ENCODE measurements around the gene SLK.

The SLK gene

DNA sequence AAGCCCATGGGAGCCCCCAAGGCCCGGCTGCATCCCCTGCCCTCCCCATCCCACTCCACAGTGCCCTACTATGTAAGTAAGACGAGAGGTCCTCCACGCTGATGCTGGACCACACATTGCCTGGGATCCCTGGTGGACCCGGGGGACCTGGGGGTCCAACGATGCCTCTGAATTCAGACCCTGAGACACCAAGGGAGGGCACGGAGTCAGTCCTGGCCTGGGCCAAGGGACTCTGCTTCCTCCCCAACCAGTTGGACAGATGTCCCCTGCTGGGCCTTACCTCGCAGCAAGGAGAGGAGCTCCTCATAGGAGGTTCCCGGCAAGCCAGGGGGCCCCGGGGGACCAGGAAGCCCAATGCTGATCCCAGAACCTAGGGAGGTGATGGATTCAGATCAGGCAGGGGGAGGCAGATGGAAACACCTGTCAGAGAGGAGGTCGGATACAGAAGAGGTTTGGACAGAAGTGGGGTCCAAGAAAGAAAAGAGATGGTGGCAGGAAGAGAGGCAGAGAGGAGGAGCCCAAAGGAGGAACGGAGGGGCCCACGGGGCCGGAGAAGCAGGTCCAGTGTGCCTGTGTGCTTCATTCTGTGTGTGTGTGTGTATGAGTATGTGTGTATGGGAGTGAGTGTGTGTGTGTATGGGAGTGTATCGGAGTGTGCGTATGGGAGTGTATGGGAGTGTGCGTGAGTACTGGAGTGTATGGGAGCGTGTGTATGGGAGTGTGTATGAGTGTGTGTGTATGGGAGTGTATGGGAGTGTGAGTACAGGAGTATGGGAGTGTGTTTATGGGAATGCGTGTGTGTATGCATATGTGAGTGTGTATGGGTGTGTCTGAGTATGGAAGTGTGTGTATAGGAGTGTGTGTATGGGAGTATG is 68.5 kb downstream of the SLK start:
- no peak for DNase-seq

GRCh38 chr10:104036069-104036384 is 69.1 kb downstream of the SLK start:
- DNase-seq: no peak

DNA sequence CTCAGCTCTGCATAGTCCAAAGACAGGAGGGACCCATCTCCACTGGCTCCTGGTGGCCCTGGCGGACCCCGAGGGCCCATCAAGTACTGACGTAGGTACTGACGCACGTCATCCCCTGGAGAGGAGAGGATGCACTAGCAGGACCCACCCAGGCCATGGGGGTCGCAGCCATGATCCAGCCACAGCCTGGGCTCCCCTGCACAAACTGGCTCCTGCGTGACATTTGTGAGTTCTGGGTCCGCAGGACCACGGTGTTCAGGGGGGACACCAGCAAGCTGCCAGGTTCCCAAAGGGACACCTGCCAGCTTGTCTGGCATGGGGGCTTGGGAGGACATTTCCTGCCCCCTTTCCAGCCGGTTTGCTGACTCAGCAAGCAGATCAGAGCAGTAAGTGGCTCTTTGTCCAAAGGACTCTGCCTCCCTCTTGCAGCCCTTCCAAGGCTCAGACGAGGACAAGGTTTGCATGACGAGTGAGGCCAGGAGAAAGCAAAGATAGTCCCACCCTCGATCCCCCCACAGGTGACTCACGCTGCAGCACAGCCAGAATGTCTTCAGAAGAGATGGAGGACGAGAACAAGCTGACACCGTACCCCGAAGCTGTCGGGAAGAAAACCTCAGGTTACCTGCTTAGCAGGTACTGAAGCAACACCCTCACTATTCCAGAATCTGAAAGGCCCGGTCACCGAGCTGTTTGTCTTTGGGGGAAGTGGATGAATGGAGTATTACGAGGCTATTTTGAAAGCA is 69.7 kb downstream of the SLK start:
- DNase-seq: no peak

DNA sequence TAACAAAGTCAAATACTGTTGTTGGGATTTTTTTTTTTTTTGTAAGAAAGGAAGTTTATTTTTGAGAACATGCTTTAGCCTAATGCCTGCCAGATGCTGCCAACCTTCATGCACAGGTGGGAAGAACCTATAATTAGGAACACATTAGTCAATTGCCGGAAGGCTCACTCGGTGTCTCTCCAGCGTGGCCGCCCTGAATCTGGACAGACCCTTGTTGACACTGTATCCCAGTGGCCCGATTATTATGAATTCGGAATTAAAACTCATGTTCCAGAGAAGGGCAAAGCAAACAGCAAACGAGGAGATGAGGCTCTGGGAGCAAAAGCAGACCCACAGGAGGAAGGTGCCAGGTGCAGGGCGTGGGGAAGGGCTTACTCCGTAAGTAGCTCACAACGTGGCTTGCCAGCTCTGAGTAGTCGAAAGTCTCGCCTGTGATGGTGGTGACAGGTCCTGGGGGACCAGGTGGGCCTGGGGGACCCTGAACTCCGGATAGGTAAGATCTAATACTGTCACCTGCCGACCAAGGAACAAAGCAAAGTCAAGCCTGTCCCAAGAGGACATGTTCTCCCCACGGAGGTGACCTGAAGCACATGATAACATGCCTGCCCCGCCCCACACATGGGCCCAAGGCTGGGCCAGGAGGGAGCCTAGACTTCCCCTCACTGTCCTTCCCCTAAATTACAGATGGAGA is 70.5 kb downstream of the SLK start:
- no peak for DNase-seq

GRCh38 chr10:104038537-104038936 is 71.6 kb downstream of the SLK start:
- no peak for DNase-seq

DNA sequence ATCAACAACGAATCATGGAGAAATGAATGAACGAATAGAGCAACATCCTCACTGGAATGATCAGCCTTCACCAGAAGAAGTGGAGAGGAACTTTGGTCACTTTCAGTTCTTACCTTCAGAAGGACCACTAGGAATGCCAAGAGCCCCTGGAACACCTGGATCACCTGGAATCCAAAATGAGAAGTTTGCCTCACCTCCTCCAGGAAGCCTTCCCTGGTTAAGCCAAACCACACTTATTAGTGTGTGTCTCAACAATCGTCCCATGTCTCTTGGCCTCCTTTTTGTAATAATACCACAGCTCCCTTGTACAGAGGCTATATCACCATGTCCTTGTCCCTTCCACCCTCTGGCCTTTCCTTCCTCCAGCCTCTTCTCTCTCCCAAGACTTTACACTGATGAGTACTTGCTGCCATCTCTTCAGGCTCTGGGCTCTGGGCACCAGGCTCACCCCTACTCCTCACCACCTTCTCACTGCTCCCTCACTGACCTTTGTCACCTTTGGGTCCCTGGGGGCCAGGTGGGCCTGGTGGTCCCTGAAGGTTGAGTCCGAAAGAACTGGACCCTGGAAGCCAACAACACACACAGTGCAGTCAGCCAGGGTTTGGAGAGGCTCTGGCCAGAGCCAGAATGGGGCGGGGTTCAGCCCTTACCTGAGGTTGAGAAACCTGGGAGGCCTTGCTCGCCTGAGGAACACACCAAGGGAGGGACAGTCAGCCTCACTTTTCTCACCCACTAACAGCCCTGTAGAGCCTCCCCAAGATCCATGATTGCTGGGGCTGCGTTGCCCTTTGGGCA is 72.2 kb downstream of the SLK start:
- DNase-seq: no peak

DNA sequence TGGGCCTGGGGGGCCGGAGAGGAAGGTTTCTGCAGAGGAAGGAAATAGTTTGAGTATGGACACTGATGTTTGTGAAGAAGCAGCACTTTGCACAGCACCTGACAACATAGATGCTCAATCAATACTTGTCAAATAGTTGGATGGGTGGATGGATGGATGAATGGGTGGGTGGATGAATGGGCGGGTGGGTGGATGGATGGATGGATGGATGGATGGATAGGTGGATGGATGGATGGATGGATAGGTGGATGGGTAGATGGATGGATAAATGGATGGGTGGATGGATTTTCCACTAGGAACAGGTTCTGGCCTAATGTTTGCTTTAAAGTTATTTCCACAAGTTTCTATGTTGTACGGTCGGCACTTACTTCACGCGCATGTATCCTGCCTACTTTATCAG is 73.4 kb downstream of the SLK start:
- DNase-seq: no peak

DNA sequence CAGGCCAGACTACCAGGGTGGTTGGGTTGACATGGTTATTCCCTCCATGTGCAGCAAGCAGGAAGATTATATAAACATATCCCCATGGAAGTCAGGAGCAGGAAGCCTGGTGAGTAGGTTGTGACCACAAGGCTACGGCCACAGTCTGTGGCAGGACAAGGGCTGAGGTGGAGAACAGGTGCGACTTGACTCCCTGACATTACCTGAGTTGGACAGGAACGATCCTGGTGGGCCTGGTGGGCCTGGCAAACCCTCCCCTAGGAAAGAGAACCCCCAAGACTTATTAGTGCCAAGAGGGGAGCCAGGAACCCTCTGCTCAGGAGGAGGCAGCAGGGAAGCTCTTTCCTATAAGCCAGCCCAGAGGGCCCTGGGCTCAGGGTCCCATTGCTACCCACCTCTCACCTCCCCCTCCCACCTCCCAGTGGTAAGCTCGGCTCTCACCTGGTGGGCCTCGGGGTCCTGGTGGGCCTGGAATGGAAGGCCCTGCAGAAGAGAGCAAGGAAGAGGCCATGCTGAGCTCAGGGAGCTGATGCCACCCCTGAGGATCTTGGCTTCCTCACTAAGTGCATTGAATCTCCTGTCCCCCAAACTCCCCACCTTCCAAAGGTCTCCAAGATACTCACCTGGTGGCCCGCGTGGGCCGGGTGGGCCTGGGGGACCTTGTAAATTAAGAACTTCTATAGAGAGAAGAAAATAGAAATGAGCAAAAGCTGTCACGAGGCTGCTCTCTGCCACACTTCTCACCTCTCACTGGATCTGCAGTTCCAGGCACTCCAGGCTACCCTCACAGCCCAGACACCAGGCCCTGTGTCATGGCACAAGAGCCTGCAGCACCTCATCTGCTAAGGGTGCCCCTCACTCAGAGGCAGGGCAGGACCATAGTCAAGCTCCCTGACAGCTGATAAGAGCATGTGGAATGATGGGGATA is 74.2 kb downstream of the SLK start:
- DNase-seq: no peak

GRCh38 chr10:104041891-104042535 is 75.1 kb downstream of the SLK start:
- DNase-seq: no peak

DNA sequence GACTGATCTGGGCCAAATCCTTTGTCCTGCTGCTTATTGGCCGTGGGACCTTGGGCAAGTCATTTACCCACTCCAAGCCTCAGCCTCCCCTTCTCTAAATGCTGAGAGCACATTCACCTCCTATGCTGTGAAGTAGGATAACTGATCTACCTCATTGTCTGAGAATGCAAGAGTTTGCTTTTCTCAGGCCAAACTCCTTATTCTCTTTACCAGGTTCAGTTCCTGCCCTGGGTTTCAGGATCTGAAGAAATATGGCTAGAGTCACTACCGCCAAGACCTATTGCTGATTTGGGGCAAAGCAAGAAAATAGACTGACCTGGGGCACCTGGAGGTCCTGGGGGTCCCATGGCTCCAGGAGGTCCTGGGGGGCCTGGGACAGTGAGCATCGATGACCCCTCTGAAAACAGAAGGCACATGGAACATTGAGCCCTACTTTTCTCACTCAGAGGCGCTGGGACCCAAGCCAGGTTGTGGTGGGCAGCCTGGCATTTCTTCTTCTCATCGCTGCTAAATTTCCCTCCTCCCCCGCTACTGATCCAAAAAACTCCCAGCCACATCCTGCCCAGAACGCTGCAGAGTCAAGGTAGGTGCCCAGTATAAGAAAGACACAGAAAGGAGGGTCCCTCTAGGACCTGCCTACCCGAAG is 76.4 kb downstream of the SLK start:
- DNase-seq: no peak

GRCh38 chr10:104043854-104044253 is 76.9 kb downstream of the SLK start:
- DNase-seq: no peak

DNA sequence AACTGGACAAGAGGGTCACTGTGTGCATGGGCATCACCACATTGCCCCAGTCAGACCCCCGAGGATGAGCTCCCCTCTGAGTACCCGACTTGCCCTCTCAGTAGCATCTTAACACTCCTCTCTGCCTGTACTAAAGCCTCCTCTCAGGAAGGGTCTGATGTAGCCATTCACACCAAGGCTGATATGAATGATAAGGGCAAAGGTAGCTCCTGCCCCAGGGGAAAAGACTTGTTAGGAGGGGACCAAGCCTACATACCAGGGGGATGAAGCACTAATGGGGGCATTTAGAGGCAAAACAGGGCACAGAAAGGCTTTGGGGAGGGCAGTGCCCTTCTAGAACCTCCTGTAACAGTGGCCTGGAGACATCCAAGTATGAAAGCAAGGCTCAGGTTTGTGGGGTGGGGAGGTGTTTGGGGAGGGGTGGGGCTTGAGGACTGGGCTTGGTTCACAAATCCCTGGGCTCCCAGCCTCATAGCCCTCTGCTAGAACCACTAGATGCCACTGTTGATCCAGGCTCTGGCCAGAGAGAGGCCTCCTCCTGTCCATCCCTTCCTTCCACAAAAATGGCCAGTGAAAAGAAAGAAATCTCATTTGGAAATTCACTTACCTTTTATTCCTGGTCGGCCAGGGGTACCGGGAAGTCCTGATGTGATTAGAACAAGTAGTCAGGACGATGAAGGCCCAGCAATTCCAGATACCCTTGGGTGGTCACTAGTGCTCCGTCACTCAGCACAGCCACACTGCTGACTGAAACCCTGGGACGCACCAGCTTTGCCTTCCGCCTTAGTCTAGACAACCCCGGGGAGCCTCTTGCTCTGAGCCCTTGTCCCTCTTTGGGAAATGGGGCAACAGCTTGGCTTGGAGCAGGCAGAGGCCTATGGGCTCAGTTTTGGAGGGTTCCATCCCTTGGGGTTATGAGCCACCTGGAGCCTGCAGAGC is 78.5 kb downstream of the SLK start:
- no peak for DNase-seq

DNA sequence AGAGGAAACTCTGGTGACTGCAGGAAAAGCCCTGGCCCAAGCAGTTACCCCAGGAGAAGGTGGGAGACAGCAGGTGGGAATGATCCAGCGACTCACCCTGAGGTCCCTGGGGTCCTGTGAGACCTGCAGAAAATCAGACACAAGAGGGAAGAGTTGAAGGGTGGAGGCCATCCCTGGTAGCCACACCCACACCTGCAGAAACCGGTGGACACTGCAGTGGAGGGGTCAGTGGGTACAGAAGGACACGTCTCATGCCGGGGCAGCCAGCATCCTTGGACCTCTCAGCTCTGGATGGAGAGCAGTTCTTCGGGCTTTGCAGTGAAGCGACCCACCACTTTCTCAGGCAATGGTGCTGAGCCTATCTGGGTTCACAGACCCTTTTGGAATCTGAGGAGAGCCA is 79.7 kb downstream of the SLK start:
- no peak for DNase-seq

DNA sequence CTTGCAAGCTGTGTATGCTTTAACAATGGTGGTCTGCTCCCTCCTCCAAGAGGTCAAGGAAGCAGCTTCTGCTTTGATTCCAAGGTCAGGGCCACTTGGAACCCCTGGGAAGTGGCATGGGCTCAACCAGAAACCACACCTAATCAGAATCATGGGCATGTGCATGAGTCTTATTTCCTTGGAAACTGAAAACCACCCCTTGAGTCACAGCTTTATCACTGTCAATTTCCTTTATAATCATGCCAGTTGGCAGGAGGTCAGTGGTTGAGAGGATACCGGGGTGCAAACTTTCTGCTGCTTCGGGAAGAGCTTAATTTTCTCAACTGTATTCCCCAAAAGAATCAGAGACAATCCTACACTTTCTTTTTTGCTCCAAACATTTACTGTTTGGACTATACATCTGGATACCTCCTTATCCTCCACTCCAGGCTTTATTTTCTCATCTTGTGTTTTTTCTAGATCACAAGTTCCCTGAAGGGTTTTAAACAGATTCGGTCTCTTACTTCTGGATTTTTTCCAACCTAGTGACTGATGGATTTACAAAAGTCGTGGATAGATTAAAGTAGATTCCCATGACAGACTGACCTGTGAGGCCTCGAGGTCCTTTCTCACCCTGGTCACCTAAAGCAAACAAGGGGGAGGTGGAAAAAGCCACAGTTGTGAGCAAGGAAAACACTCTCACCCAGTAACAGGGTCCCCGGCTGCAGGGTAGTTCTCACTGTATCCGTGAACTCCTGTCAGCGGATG is 82.7 kb downstream of the SLK start:
- no peak for DNase-seq

DNA sequence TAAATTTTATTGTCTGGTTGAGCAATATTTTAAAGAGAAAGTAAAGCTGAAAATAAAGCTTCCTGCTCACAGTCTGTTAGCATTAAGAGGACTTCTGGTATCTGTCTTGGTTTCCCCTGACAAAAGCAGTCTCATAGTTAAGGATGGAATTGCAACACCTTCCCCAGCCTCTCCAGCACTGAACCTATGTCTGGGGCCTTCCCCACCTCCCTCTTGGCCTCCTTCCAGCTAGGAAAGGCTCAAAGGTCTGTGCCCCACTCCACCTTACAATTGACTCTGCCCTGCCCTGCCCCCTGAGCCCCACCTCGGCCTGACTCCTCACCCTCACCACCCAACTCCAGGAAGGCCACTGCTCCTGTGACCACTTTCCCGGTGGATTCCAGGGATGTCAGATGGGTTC is 85.5 kb downstream of the SLK start:
- DNase-seq: no peak

- no peak for DNase-seq
Observed at GRCh38 chr10:104053201-104053600, 86.3 kb downstream of the SLK start.

DNA sequence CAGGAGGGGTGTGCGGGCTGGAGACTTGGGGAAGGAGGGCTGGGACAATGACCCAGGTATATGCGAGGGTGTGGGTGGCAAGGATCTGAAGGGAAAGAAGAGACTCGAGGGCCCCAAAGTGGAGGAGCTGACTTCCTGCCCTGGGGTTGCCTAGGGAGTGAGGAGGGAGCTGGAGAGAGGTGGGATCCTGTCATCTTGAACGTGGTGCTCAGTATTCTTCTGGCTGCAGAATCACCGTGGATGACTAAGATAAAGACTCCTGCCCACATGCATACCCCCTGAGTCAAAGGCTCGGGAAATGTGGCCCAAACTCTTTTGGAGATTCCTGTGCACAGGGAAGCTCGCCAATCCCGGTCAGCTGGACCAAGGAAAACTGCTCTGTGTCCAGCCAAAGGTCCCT is 87.5 kb downstream of the SLK start:
- no peak for DNase-seq

GRCh38 chr10:104056619-104057273 is 89.8 kb downstream of the SLK start:
- no peak for DNase-seq
